Stimulated activated effector memory CD8-positive, alpha-beta T cell treated with anti-CD3 and anti-CD28 coated beads, Interleukin-12 subunit alpha, Interleukin-12 subunit beta, amount 100 ng/mL, for 72 hours (primary cell): ENCODE measurements around the gene COX6A1.
A peak's percentile ranks its signal among the peaks of the same experiment; 100 is the strongest.
"Not testable (repeated sequence)": the region's sequence is repeated elsewhere in the genome, so short reads cannot be mapped to it uniquely, and the experiment has no call there.

Experiments used
- ATAC-seq: fragments of 150-1000 bp; cut with Tn5 transposase; 2 replicates; pipeline ENCODE4 v1.10.0; 2021
- DNase-seq, 2 donors: peaks; one replicate each; pipeline ENCODE4 v3.0.0; 2021 to 2022; ENCODE audit warnings: low spot score in 2 of 2
- H3K27ac Mint-ChIP-seq: one replicate; pipeline ENCODE4 v1.8.0; 2022; ENCODE audit warnings: mild to moderate bottlenecking, mixed read lengths
- H3K36me3 Mint-ChIP-seq: one replicate; pipeline ENCODE4 v1.8.0; 2022; ENCODE audit warnings: mild to moderate bottlenecking, mixed read lengths
- H3K4me1 Mint-ChIP-seq: one replicate; pipeline ENCODE4 v1.8.0; 2022; ENCODE audit warnings: mixed read lengths
- H3K4me3 Mint-ChIP-seq: one replicate; pipeline ENCODE4 v1.8.0; 2022; ENCODE audit warnings: mild to moderate bottlenecking, mixed read lengths
- H3K9me3 Mint-ChIP-seq: one replicate; pipeline ENCODE4 v1.8.0; 2022; ENCODE audit warnings: mixed read lengths

COX6A1 gene

GRCh38 chr12:120470150-120470784, 32.4 kb downstream of the COX6A1 start:
- no peak for DNase-seq
- peak; percentile 49 for ATAC-seq
- H3K4me1 Mint-ChIP-seq = peaks cover 60% of the 10 kb centered on the region
- H3K27ac Mint-ChIP-seq = peak overlapping the region; percentile 93
- peaks cover 46% of the 10 kb centered on the region for H3K36me3 Mint-ChIP-seq
- H3K9me3 Mint-ChIP-seq = no peaks in the 10 kb centered on the region
- peak overlapping the region; percentile 86 for H3K4me3 Mint-ChIP-seq

GRCh38 chr12:120472521-120472920, 34.6 kb downstream of the COX6A1 start:
- Mint-ChIP-seq H3K4me3 (no peak overlapping the region), H3K4me1 (peaks cover 40% of the 10 kb centered on the region)
- DNase-seq = no peak

GRCh38 chr12:120473807-120474615, 36.1 kb downstream of the COX6A1 start:
- Mint-ChIP-seq H3K4me1 (peaks cover 30% of the 10 kb centered on the region), H3K9me3 (no peaks in the 10 kb centered on the region), H3K27ac (peak overlapping the region; percentile 15), H3K36me3 (peaks cover 8% of the 10 kb centered on the region), H3K4me3 (no peak overlapping the region)
- DNase-seq (no peak), ATAC-seq (no peak)

More at GRCh38 chr12:120472521-120472920, 34.6 kb downstream of the COX6A1 start:
- no peaks in the 10 kb centered on the region for H3K9me3 Mint-ChIP-seq
- no peak overlapping the region for H3K27ac Mint-ChIP-seq
- H3K36me3 Mint-ChIP-seq = peaks cover 23% of the 10 kb centered on the region
- no peak for ATAC-seq

DNA sequence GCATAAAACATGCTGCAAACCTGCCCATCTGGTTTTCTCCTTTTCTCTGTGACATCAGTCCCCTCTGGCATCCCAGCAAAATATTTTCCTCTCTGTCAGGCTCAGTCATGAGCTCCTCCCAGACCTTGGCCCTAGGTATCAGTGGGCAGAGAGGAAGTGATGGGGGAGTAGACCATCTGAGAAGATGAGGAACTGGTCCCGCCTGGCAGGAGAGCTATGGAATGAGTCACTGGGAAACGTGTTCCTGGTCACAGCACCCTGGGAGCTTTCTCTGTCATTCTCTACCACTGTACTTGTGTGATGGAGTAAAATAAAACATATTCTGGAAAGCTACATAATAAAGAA, 36.7 kb downstream of the COX6A1 start:
- no peaks in the 10 kb centered on the region for H3K9me3 Mint-ChIP-seq
- ATAC-seq (no peak), DNase-seq (no peak)
- H3K4me1 Mint-ChIP-seq = peaks cover 33% of the 10 kb centered on the region
- no peak overlapping the region for H3K4me3 Mint-ChIP-seq
- peaks cover 3% of the 10 kb centered on the region for H3K36me3 Mint-ChIP-seq
- peak overlapping the region; percentile 15 for H3K27ac Mint-ChIP-seq

GRCh38 chr12:120475643-120476042, 37.7 kb downstream of the COX6A1 start:
- H3K27ac Mint-ChIP-seq = no peak overlapping the region
- no peak for DNase-seq
- H3K4me3 Mint-ChIP-seq = no peak overlapping the region
- H3K4me1 Mint-ChIP-seq = peaks cover 33% of the 10 kb centered on the region
- no peaks in the 10 kb centered on the region for H3K36me3 Mint-ChIP-seq
- no peaks in the 10 kb centered on the region for H3K9me3 Mint-ChIP-seq
- ATAC-seq = no peak

GRCh38 chr12:120479458-120479857, 41.5 kb downstream of the COX6A1 start:
- no peaks in the 10 kb centered on the region for H3K36me3 Mint-ChIP-seq
- H3K4me1 Mint-ChIP-seq = peaks cover 42% of the 10 kb centered on the region
- DNase-seq (no peak), ATAC-seq (no peak)
- H3K27ac Mint-ChIP-seq = peak overlapping the region; percentile 62
- no peaks in the 10 kb centered on the region for H3K9me3 Mint-ChIP-seq
- no peak overlapping the region for H3K4me3 Mint-ChIP-seq

- Mint-ChIP-seq H3K9me3 (no peaks in the 10 kb centered on the region), H3K4me3 (peak overlapping the region; percentile 53), H3K27ac (peak overlapping the region; percentile 62), H3K36me3 (no peaks in the 10 kb centered on the region), H3K4me1 (peaks cover 36% of the 10 kb centered on the region)
- DNase-seq (no peak), ATAC-seq (no peak)
Measured at GRCh38 chr12:120480211-120480610, 42.3 kb downstream of the COX6A1 start.

DNA sequence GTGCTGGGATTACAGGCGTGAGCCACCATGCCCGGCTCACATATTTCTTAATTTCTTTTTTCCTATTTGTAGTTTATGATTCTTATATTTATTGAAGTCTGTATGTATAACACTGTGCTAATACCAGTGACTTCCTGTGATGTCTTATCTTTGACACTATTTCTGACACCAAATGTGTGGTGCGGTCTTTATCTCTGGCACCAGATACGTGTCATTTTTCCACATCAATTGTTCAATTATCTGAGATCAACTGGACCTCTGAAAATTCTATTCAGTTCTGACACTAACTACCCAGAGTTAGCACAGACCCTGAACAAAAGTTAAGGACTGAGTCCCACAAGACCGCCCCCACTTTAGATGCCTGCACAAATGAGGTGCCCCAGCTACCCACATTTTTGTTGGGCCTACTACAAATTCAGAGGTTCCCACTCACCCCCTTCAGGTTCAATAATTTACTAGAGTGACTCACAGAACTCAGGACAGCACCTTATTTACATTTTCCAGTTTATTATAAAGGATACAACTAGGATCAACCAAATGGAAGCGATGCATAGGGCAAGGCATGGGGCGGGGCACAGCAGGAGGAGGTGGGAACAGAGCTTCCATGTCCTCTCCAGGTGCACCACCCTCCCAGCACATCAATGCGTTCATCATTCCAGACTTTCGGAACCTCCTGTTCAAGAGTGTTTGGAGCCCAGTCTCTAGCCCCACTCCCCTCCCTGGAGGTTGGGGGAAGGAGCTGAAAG, 43.3 kb downstream of the COX6A1 start:
- ATAC-seq = peak; percentile 73
- Mint-ChIP-seq H3K4me3 (peak overlapping the region; percentile 53), H3K36me3 (no peaks in the 10 kb centered on the region), H3K9me3 (no peaks in the 10 kb centered on the region), H3K27ac (peak overlapping the region; percentile 62), H3K4me1 (peaks cover 36% of the 10 kb centered on the region)
- DNase-seq = no peak

DNA sequence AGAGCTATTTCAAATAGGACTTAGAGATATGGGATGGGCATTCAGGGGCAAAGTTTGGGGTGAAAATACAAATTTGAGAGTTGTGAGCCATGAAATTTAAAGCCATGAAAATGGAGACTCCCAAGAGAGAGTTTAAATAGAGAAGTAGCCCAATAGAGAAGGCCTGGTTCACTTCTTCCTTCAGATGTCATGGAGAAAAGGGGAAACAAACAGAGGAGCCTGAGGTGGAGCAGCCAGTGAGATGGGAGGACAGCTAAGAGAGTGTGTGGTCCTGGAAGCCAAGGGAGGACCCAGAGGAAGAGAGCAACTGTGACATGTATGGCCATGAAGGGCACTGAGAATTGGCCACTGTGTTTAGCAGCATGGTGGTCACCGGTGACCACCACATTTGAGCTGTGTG, 45.7 kb downstream of the COX6A1 start:
- no peak for DNase-seq
- H3K27ac Mint-ChIP-seq = peak overlapping the region; percentile 4
- ATAC-seq = no peak
- H3K4me3 Mint-ChIP-seq = no peak overlapping the region
- no peaks in the 10 kb centered on the region for H3K36me3 Mint-ChIP-seq
- peaks cover 36% of the 10 kb centered on the region for H3K4me1 Mint-ChIP-seq
- no peaks in the 10 kb centered on the region for H3K9me3 Mint-ChIP-seq

GRCh38 chr12:120485961-120486881, 48.3 kb downstream of the COX6A1 start:
- H3K27ac Mint-ChIP-seq = no peak overlapping the region
- H3K9me3 Mint-ChIP-seq = no peaks in the 10 kb centered on the region

GRCh38 chr12:120487552-120487951, 49.6 kb downstream of the COX6A1 start:
- not testable (repeated sequence) for H3K4me1 Mint-ChIP-seq, H3K9me3 Mint-ChIP-seq, ATAC-seq, H3K36me3 Mint-ChIP-seq, H3K27ac Mint-ChIP-seq, H3K4me3 Mint-ChIP-seq, DNase-seq

More at GRCh38 chr12:120485961-120486881, 48.3 kb downstream of the COX6A1 start:
- H3K4me1 Mint-ChIP-seq = peaks cover 15% of the 10 kb centered on the region
- no peak overlapping the region for H3K4me3 Mint-ChIP-seq
- DNase-seq = no peak
- no peaks in the 10 kb centered on the region for H3K36me3 Mint-ChIP-seq
- ATAC-seq = no peak

DNA sequence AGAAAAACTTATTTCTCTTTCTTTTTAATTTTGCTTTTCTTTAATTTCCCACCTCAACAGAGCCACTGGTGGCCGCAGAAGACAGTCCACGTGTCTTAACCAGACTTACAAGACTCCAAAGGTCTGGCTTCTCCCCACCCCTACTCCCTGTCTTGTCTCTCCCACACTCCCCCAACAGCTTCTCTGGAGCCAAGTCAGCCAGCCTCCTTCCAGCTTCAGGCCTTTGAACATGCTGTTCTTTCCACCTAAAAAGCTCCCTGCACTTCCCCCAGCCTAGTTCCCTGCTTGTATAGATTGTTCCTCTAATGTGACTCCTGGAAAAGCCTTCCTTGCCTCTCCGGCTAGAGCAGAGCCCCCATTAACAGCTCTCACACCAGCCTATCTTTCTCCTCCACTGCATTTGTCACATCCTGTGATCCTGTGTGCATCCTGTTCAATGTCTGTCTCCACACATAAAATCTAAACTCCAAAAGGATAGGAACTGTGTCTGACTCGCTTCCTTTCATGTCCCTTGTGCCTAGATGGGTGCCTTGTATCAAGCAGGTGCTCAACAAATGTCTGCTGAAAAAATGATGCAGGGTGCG, 50.2 kb downstream of the COX6A1 start:
- Mint-ChIP-seq H3K36me3 (no peaks in the 10 kb centered on the region), H3K4me1 (peaks cover 7% of the 10 kb centered on the region), H3K9me3 (no peaks in the 10 kb centered on the region), H3K27ac (no peak overlapping the region), H3K4me3 (no peak overlapping the region)
- ATAC-seq (no peak), DNase-seq (no peak)

GRCh38 chr12:120489018-120489417, 51.1 kb downstream of the COX6A1 start:
- H3K9me3 Mint-ChIP-seq = no peaks in the 10 kb centered on the region
- no peak for DNase-seq
- no peak for ATAC-seq
- no peak overlapping the region for H3K4me3 Mint-ChIP-seq
- no peaks in the 10 kb centered on the region for H3K36me3 Mint-ChIP-seq
- no peak overlapping the region for H3K27ac Mint-ChIP-seq
- peaks cover under 1% of the 10 kb centered on the region for H3K4me1 Mint-ChIP-seq

GRCh38 chr12:120490325-120490724, 52.4 kb downstream of the COX6A1 start:
- Mint-ChIP-seq H3K9me3 (no peaks in the 10 kb centered on the region), H3K4me3 (no peak overlapping the region), H3K4me1 (peaks cover 6% of the 10 kb centered on the region), H3K36me3 (no peaks in the 10 kb centered on the region), H3K27ac (peak overlapping the region; percentile 69)
- DNase-seq (no peak), ATAC-seq (no peak)
